ENCODE data around the gene NHERF2.

Gene NHERF2

DNA sequence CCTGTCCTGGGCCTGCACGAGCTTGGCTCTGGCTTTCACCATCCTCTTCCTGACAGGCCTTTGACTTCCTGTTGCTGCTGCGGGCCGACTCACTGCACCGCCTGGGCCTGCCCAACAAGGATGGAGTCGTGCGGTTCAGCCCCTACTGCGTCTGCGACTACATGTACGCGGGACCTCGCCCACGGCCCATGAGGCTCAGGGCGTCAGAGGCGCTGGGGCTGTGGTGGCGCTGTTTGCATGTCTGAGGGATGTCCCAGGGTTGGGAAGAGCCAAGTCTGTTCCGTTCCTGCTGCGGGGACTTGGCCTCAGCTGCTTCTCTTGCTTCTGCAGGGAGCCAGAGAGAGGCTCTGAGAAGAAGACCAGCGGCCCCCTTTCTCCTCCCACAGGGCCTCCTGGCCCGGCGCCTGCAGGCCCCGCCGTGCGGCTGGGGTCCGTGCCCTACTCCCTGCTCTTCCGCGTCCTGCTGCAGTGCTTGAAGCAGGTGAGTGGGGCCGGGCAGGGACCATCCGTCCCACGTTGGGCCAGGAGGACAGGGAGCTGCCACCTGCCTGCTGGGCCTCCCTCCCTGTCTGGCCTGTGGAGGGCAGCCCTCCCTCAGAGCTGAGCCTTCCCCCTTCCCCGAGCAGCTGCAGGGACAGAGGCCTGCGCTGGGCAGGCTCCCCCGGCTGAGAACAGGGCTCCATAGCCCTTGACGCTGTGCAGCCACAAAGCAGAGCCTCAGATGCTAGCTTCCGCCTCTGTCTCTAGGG lies 44.9 kb downstream of the NHERF2 start:
- H3K4me1 ChIP-seq (ENCODE audit: insufficient read depth, low read length, poor library complexity, severe bottlenecking), result no peaks in the 10 kb centered on the region
- H3K9ac ChIP-seq (ENCODE audit: low read depth, low read length, poor library complexity, severe bottlenecking), result no peak overlapping the region
- no peaks in the 10 kb centered on the region for H3K27me3 ChIP-seq (ENCODE audit: insufficient read depth, low read length, poor library complexity, severe bottlenecking)
- no peak overlapping the region for H2AFZ ChIP-seq (ENCODE audit: low read length)
- no peaks in the 10 kb centered on the region for H3K36me3 ChIP-seq (ENCODE audit: insufficient read depth, low read length)
- no peaks in the 10 kb centered on the region for H3K79me2 ChIP-seq (ENCODE audit: insufficient read depth, low read length)
- no peaks in the 10 kb centered on the region for H3K9me3 ChIP-seq (ENCODE audit: insufficient read depth, low read depth, low read length)
- no peak overlapping the region for H3K4me3 ChIP-seq (ENCODE audit: low read length, poor library complexity, severe bottlenecking)
- no peaks in the 10 kb centered on the region for H3K9me2 ChIP-seq (replicated peaks; ENCODE audit: low read depth, low read length)
- no peaks in the 10 kb centered on the region for H3F3A ChIP-seq (ENCODE audit: low read depth)
- no peaks in the 10 kb centered on the region for H4K20me1 ChIP-seq (ENCODE audit: insufficient read depth, low read length, poor library complexity, severe bottlenecking)
- no peak for TF ChIP-seq EZH2phosphoT487 (IDR thresholded peaks at IDR 0.05; ENCODE audit: borderline replicate concordance)
- TF ChIP-seq, protein P1, sequence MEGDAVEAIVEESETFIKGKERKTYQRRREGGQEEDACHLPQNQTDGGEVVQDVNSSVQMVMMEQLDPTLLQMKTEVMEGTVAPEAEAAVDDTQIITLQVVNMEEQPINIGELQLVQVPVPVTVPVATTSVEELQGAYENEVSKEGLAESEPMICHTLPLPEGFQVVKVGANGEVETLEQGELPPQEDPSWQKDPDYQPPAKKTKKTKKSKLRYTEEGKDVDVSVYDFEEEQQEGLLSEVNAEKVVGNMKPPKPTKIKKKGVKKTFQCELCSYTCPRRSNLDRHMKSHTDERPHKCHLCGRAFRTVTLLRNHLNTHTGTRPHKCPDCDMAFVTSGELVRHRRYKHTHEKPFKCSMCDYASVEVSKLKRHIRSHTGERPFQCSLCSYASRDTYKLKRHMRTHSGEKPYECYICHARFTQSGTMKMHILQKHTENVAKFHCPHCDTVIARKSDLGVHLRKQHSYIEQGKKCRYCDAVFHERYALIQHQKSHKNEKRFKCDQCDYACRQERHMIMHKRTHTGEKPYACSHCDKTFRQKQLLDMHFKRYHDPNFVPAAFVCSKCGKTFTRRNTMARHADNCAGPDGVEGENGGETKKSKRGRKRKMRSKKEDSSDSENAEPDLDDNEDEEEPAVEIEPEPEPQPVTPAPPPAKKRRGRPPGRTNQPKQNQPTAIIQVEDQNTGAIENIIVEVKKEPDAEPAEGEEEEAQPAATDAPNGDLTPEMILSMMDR (conservative IDR thresholded peaks at IDR 0.05; ENCODE audit: low read length), result no peak
- H3K4me2 ChIP-seq (ENCODE audit: low read depth, low read length, poor library complexity, severe bottlenecking), result no peak overlapping the region

DNA sequence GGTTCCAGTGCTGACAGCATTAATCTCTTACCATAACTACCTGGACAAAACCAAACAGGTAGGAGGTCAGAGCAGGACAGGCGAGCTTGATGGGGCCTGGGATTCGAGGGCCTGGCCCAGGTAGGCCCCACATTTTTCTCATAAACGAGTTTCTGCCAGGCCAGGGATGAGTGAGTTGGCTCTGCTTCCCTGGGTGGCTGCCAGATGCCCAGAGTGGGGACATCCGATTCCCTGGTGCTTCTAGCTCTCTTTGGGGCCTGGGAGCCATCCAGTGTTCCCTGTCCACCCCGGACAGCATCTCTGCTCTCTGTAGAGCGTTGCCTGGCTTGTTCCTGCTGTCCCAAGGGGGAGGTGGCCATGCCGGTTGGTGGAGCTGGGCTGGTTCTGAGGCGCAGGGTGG lies 46.2 kb downstream of the NHERF2 start:
- Histone ChIP-seq H2AFZ (ENCODE audit: low read length) (no peak overlapping the region), H3F3A (ENCODE audit: low read depth) (no peaks in the 10 kb centered on the region), H3K9me2 (replicated peaks; ENCODE audit: low read depth, low read length) (no peaks in the 10 kb centered on the region), H3K4me3 (ENCODE audit: low read length, poor library complexity, severe bottlenecking) (no peak overlapping the region), H4K20me1 (ENCODE audit: insufficient read depth, low read length, poor library complexity, severe bottlenecking) (no peaks in the 10 kb centered on the region), H3K9ac (ENCODE audit: low read depth, low read length, poor library complexity, severe bottlenecking) (no peak overlapping the region), H3K27me3 (ENCODE audit: insufficient read depth, low read length, poor library complexity, severe bottlenecking) (no peaks in the 10 kb centered on the region), H3K4me1 (ENCODE audit: insufficient read depth, low read length, poor library complexity, severe bottlenecking) (no peaks in the 10 kb centered on the region), H3K79me2 (ENCODE audit: insufficient read depth, low read length) (no peaks in the 10 kb centered on the region), H3K9me3 (ENCODE audit: insufficient read depth, low read depth, low read length) (no peaks in the 10 kb centered on the region), H3K36me3 (ENCODE audit: insufficient read depth, low read length) (no peaks in the 10 kb centered on the region), H3K4me2 (ENCODE audit: low read depth, low read length, poor library complexity, severe bottlenecking) (no peak overlapping the region)
- no peak for TF ChIP-seq EZH2phosphoT487 (IDR thresholded peaks at IDR 0.05; ENCODE audit: borderline replicate concordance)
- TF ChIP-seq, protein P1 (conservative IDR thresholded peaks at IDR 0.05; ENCODE audit: low read length), result no peak

DNA sequence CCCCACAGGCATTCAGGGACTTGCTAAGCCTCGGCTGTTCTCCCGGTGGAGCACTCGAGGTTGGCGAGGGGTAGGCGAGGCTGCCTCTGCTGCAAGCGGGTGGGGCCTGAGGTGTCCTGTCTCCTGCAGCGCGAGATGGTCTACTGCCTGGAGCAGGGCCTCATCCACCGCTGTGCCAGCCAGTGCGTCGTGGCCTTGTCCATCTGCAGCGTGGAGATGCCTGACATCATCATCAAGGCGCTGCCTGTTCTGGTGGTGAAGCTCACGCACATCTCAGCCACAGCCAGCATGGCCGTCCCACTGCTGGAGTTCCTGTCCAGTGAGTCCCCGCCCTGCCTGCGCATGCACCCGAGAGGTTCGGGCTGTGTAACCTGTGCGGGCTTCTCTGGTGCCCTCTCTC lies 47.4 kb downstream of the NHERF2 start:
- Histone ChIP-seq H3F3A (ENCODE audit: low read depth) (no peaks in the 10 kb centered on the region), H3K9me3 (ENCODE audit: insufficient read depth, low read depth, low read length) (no peaks in the 10 kb centered on the region), H4K20me1 (ENCODE audit: insufficient read depth, low read length, poor library complexity, severe bottlenecking) (no peaks in the 10 kb centered on the region), H3K9me2 (replicated peaks; ENCODE audit: low read depth, low read length) (no peaks in the 10 kb centered on the region), H3K4me1 (ENCODE audit: insufficient read depth, low read length, poor library complexity, severe bottlenecking) (no peaks in the 10 kb centered on the region), H3K4me3 (ENCODE audit: low read length, poor library complexity, severe bottlenecking) (no peak overlapping the region), H3K27me3 (ENCODE audit: insufficient read depth, low read length, poor library complexity, severe bottlenecking) (no peaks in the 10 kb centered on the region), H3K4me2 (ENCODE audit: low read depth, low read length, poor library complexity, severe bottlenecking) (no peak overlapping the region), H2AFZ (ENCODE audit: low read length) (no peak overlapping the region), H3K9ac (ENCODE audit: low read depth, low read length, poor library complexity, severe bottlenecking) (no peak overlapping the region), H3K36me3 (ENCODE audit: insufficient read depth, low read length) (no peaks in the 10 kb centered on the region), H3K79me2 (ENCODE audit: insufficient read depth, low read length) (no peaks in the 10 kb centered on the region)
- TF ChIP-seq, protein P1 (conservative IDR thresholded peaks at IDR 0.05; ENCODE audit: low read length), result no peak
- TF ChIP-seq EZH2phosphoT487 (IDR thresholded peaks at IDR 0.05; ENCODE audit: borderline replicate concordance), result no peak

Data from Loucy (cell line).